Hepatocyte (in vitro differentiated cells): ENCODE data around the gene PODXL2. TPM values are rescaled to one million over a fixed set of nuclear protein-coding genes. Genes with fewer than 3 reads are reported as not detected.

Experiments used
- DNase-seq: peaks from one replicate; pipeline ENCODE4 v3.0.0-alpha.2; 2016; ENCODE audit warnings: low spot score
- H2AFZ ChIP-seq: fragments of 200-600 bp; sonication (generic); 2 replicates; pipeline ENCODE4 v1.6.0; 2016; ENCODE audit warnings: antibody characterized with exemption, mild to moderate bottlenecking
- H3K27ac ChIP-seq: fragments of 200-600 bp; sonication (generic); 2 replicates; pipeline ENCODE4 v1.5.1; 2016; ENCODE audit warnings: mild to moderate bottlenecking
- H3K27me3 ChIP-seq: fragments of 200-600 bp; sonication (generic); 2 replicates; pipeline ENCODE4 v1.6.1; 2016
- H3K36me3 ChIP-seq: fragments of 200-600 bp; sonication (generic); replicated peaks from 2 replicates; pipeline ENCODE4 v1.5.1; 2016; ENCODE audit warnings: low read depth; ENCODE audit not compliant: insufficient read depth
- H3K4me1 ChIP-seq: fragments of 200-600 bp; sonication (generic); 2 replicates; pipeline ENCODE4 v1.5.1; 2016; ENCODE audit warnings: mild to moderate bottlenecking, moderate library complexity; ENCODE audit not compliant: insufficient read depth
- H3K4me2 ChIP-seq: fragments of 200-600 bp; sonication (generic); 2 replicates; pipeline ENCODE4 v1.6.0; 2016
- H3K4me3 ChIP-seq: fragments of 200-600 bp; sonication (generic); 2 replicates; pipeline ENCODE4 v1.5.1; 2016; ENCODE audit warnings: mild to moderate bottlenecking
- H3K79me2 ChIP-seq: fragments of 200-600 bp; sonication (generic); 2 replicates; pipeline ENCODE4 v1.6.0; 2017; ENCODE audit warnings: mild to moderate bottlenecking
- H3K9me2 ChIP-seq: fragments of 200-600 bp; sonication (generic); replicated peaks from 2 replicates; pipeline ENCODE4 v1.6.0; 2017; ENCODE audit warnings: mild to moderate bottlenecking; ENCODE audit not compliant: insufficient read depth
- H3K9me3 ChIP-seq: fragments of 200-600 bp; sonication (generic); 2 replicates; pipeline ENCODE4 v1.5.1; 2016; ENCODE audit warnings: low read depth, mild to moderate bottlenecking
- H4K20me1 ChIP-seq: fragments of 200-600 bp; sonication (generic); 2 replicates; pipeline ENCODE4 v1.6.0; 2016; ENCODE audit warnings: mild to moderate bottlenecking; ENCODE audit not compliant: insufficient read depth, poor library complexity, severe bottlenecking
- CTCF ChIP-seq: fragments of 200-600 bp; sonication (generic); IDR thresholded peaks from 2 replicates; pipeline ENCODE4 v1.5.1; 2016; ENCODE audit warnings: antibody characterized with exemption, mild to moderate bottlenecking; ENCODE audit not compliant: poor library complexity
- EZH2 ChIP-seq: fragments of 200-600 bp; sonication (generic); IDR thresholded peaks from 2 replicates; pipeline ENCODE4 v1.6.1; 2016; ENCODE audit warnings: antibody characterized with exemption, mild to moderate bottlenecking, borderline replicate concordance
- EZH2phosphoT487 ChIP-seq: fragments of 200-600 bp; sonication (generic); IDR thresholded peaks from one replicate; pipeline ENCODE4 v1.6.1; 2018; ENCODE audit warnings: antibody characterized with exemption, mild to moderate bottlenecking, low read depth, moderate library complexity; ENCODE audit not compliant: unreplicated experiment, severe bottlenecking
- WGBS: methylation state at CpG from one replicate; pipeline ENCODE4 v1.1.6; 2016; ENCODE audit warnings: low lambda C conversion rate; ENCODE audit errors: missing lambda C conversion rate; 5-methylcytosine and 5-hydroxymethylcytosine counted together
- polyA plus RNA-seq: library from polyadenylated mRNA; unstranded; fragments of >200 nt; fragmentation: Nextera tagmentation; extraction: Ambion mirVana; gene quantifications from 2 replicates; pipeline ENCODE4 v1.2.1, GENCODE V29; 2016
- total RNA-seq: library from RNA; depleted of rRNA; stranded (reverse); fragments of >200 nt; gene quantifications from 2 replicates; pipeline ENCODE4 v1.2.3, GENCODE V29; 2014

PODXL2 gene
- total and polyA plus RNA-seq, 2 experiments from 2014 or later, result 5.1 to 6.4 TPM

GRCh38 chr3:127693336-127693843 lies 64.4 kb downstream of the PODXL2 start:
- no peaks in the 10 kb centered on the region for H4K20me1 ChIP-seq
- H3K4me1 ChIP-seq, result peaks cover 36% of the 10 kb centered on the region
- no peak overlapping the region for H3K4me2 ChIP-seq
- H3K79me2 ChIP-seq, result no peaks in the 10 kb centered on the region
- H3K27me3 ChIP-seq, result no peaks in the 10 kb centered on the region
- H3K27ac ChIP-seq, result no peak overlapping the region
- WGBS, result 91% methylated on average over 7 of the region's 7 CpGs
- no peaks in the 10 kb centered on the region for H3K36me3 ChIP-seq
- no peak for TF ChIP-seq EZH2
- TF ChIP-seq EZH2phosphoT487, result no peak
- TF ChIP-seq CTCF, result no peak
- H3K4me3 ChIP-seq, result no peak overlapping the region
- no peak for DNase-seq
- H2AFZ ChIP-seq, result no peak overlapping the region
- no peaks in the 10 kb centered on the region for H3K9me2 ChIP-seq
- H3K9me3 ChIP-seq, result no peaks in the 10 kb centered on the region

GRCh38 chr3:127694467-127695215 lies 65.7 kb downstream of the PODXL2 start:
- Histone ChIP-seq H3K4me1 (peaks cover 31% of the 10 kb centered on the region), H3K79me2 (no peaks in the 10 kb centered on the region), H3K36me3 (no peaks in the 10 kb centered on the region), H3K9me2 (no peaks in the 10 kb centered on the region), H3K9me3 (no peaks in the 10 kb centered on the region), H2AFZ (no peak overlapping the region), H3K27ac (no peak overlapping the region), H3K4me2 (no peak overlapping the region), H4K20me1 (no peaks in the 10 kb centered on the region), H3K4me3 (no peak overlapping the region), H3K27me3 (no peaks in the 10 kb centered on the region)
- TF ChIP-seq CTCF (peak; percentile 16), EZH2phosphoT487 (no peak), EZH2 (no peak)
- WGBS, result 85% methylated on average over 17 of the region's 17 CpGs
- no peak for DNase-seq

- no peaks in the 10 kb centered on the region for H3K79me2 ChIP-seq
- H3K27ac ChIP-seq, result peak overlapping the region; percentile 88
- no peaks in the 10 kb centered on the region for H4K20me1 ChIP-seq
- DNase-seq, result peak; percentile 69
- H3K4me1 ChIP-seq, result peaks cover 20% of the 10 kb centered on the region
- no peak overlapping the region for H3K4me3 ChIP-seq
- no peaks in the 10 kb centered on the region for H3K9me2 ChIP-seq
- no peak for TF ChIP-seq CTCF
- TF ChIP-seq EZH2phosphoT487, result no peak
- TF ChIP-seq EZH2, result no peak
- H2AFZ ChIP-seq, result peak overlapping the region; percentile 53
- WGBS, result 56% methylated on average over 16 of the region's 16 CpGs
- no peaks in the 10 kb centered on the region for H3K27me3 ChIP-seq
- H3K4me2 ChIP-seq, result peak overlapping the region; percentile 59
- no peaks in the 10 kb centered on the region for H3K36me3 ChIP-seq
- H3K9me3 ChIP-seq, result no peaks in the 10 kb centered on the region
These were observed 68.7 kb downstream of the PODXL2 start for GRCh38 chr3:127697551-127698240.
